ENCODE results near the gene QRICH1.

GRCh38 chr3:49030321-49030720 is 63.5 kb downstream of the QRICH1 start:
- TF ChIP-seq, protein P1, sequence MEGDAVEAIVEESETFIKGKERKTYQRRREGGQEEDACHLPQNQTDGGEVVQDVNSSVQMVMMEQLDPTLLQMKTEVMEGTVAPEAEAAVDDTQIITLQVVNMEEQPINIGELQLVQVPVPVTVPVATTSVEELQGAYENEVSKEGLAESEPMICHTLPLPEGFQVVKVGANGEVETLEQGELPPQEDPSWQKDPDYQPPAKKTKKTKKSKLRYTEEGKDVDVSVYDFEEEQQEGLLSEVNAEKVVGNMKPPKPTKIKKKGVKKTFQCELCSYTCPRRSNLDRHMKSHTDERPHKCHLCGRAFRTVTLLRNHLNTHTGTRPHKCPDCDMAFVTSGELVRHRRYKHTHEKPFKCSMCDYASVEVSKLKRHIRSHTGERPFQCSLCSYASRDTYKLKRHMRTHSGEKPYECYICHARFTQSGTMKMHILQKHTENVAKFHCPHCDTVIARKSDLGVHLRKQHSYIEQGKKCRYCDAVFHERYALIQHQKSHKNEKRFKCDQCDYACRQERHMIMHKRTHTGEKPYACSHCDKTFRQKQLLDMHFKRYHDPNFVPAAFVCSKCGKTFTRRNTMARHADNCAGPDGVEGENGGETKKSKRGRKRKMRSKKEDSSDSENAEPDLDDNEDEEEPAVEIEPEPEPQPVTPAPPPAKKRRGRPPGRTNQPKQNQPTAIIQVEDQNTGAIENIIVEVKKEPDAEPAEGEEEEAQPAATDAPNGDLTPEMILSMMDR (IDR thresholded peaks at IDR 0.05 in 8 of 11, conservative IDR thresholded peaks at IDR 0.05 in 3 of 11) = no peak
- no peak for TF ChIP-seq POLR2A (IDR thresholded peaks at IDR 0.05)
